H9 (cell line): Measurements from ENCODE around the gene TBC1D5. TPM values are rescaled to one million over a fixed set of nuclear protein-coding genes. Genes with fewer than 3 reads are reported as not detected.

Source experiments
- DNase-seq: peaks from one replicate; pipeline ENCODE4 v3.0.0-alpha.2; 2017
- H2AFZ ChIP-seq: one replicate; pipeline ENCODE4 v1.6.1; 2013; ENCODE audit warnings: mild to moderate bottlenecking, low read length, control low read depth, moderate library complexity
- H2AK5ac ChIP-seq: 2 replicates; pipeline ENCODE4 v1.6.1; 2013; ENCODE audit warnings: low read length, control low read depth, mixed read lengths; ENCODE audit not compliant: insufficient read length
- H2BK120ac ChIP-seq: one replicate; pipeline ENCODE4 v1.6.1; 2013; ENCODE audit warnings: low read depth, mild to moderate bottlenecking, low read length, control low read depth, inconsistent platforms; ENCODE audit not compliant: poor library complexity, severe bottlenecking
- H2BK12ac ChIP-seq: 2 replicates; pipeline ENCODE4 v1.6.1; 2013; ENCODE audit warnings: low read length, control low read depth, mixed read lengths, low read depth; ENCODE audit not compliant: insufficient read length
- H2BK15ac ChIP-seq: 2 replicates; pipeline ENCODE4 v1.6.1; 2013; ENCODE audit warnings: low read depth, low read length, control low read depth
- H2BK20ac ChIP-seq: one replicate; pipeline ENCODE4 v1.6.1; 2013; ENCODE audit warnings: low read depth, mild to moderate bottlenecking, low read length, control low read depth, inconsistent platforms; ENCODE audit not compliant: poor library complexity, severe bottlenecking
- H2BK5ac ChIP-seq: 2 replicates; pipeline ENCODE4 v1.6.1; 2013; ENCODE audit warnings: low read length, control low read depth, mixed read lengths; ENCODE audit not compliant: insufficient read length
- H3K14ac ChIP-seq: 2 replicates; pipeline ENCODE4 v1.6.1; 2013; ENCODE audit warnings: low read length, control low read depth; ENCODE audit not compliant: insufficient read depth
- H3K18ac ChIP-seq: 2 replicates; pipeline ENCODE4 v1.6.1; 2013; ENCODE audit warnings: low read depth, mild to moderate bottlenecking, mixed read lengths, low read length, control low read depth; ENCODE audit not compliant: insufficient read length
- H3K23ac ChIP-seq: 2 replicates; pipeline ENCODE4 v1.6.1; 2013; ENCODE audit warnings: low read length, control low read depth, mixed read lengths, low read depth; ENCODE audit not compliant: insufficient read length
- H3K23me2 ChIP-seq: 2 replicates; pipeline ENCODE4 v1.6.1; 2013; ENCODE audit warnings: low read depth, mild to moderate bottlenecking, mixed read lengths, low read length, control low read depth; ENCODE audit not compliant: insufficient read length, poor library complexity, severe bottlenecking
- H3K27ac ChIP-seq: 2 replicates; pipeline ENCODE4 v1.5.1; 2013; ENCODE audit warnings: low read length, control low read depth, mixed read lengths, low read depth; ENCODE audit not compliant: insufficient read length
- H3K27me3 ChIP-seq: 2 replicates; pipeline ENCODE4 v1.6.1; 2013; ENCODE audit warnings: low read length, control low read depth, inconsistent platforms; ENCODE audit not compliant: insufficient read depth
- H3K4ac ChIP-seq: 2 replicates; pipeline ENCODE4 v1.6.1; 2013; ENCODE audit warnings: low read depth, mild to moderate bottlenecking, control low read depth, inconsistent platforms, low read length, moderate library complexity
- H3K4me1 ChIP-seq: 2 replicates; pipeline ENCODE4 v1.6.1; 2013; ENCODE audit warnings: low read length, control low read depth, inconsistent platforms; ENCODE audit not compliant: insufficient read depth
- H3K4me2 ChIP-seq: 2 replicates; pipeline ENCODE4 v1.6.1; 2013; ENCODE audit warnings: low read length, control low read depth, mixed read lengths; ENCODE audit not compliant: insufficient read length, insufficient read depth
- H3K56ac ChIP-seq: 2 replicates; pipeline ENCODE4 v1.6.1; 2013; ENCODE audit warnings: low read depth, mild to moderate bottlenecking, mixed read lengths, low read length, control low read depth; ENCODE audit not compliant: insufficient read length
- H3K79me1 ChIP-seq: 2 replicates; pipeline ENCODE4 v1.6.1; 2013; ENCODE audit warnings: low read depth, mild to moderate bottlenecking, moderate library complexity, low read length, control low read depth, inconsistent platforms; ENCODE audit not compliant: insufficient read depth, poor library complexity, severe bottlenecking
- H3K79me2 ChIP-seq: 2 replicates; pipeline ENCODE4 v1.6.1; 2013; ENCODE audit warnings: low read length, control low read depth, inconsistent platforms; ENCODE audit not compliant: insufficient read depth
- H3K9ac ChIP-seq: 2 replicates; pipeline ENCODE4 v1.6.1; 2013; ENCODE audit warnings: low read length, control low read depth, mixed read lengths; ENCODE audit not compliant: insufficient read length; ENCODE audit errors: extremely low read depth
- H3K9me3 ChIP-seq: one replicate; pipeline ENCODE4 v1.6.1; 2013; ENCODE audit warnings: low read depth, low read length, inconsistent platforms; ENCODE audit not compliant: control insufficient read depth
- H3T11ph ChIP-seq: one replicate; pipeline ENCODE4 v1.6.1; 2013; ENCODE audit warnings: mild to moderate bottlenecking, low read length, control low read depth, inconsistent platforms
- H4K20me1 ChIP-seq: one replicate; pipeline ENCODE4 v1.6.1; 2013; ENCODE audit not compliant: control insufficient read depth, insufficient read length, insufficient read depth
- H4K5ac ChIP-seq: 2 replicates; pipeline ENCODE4 v1.6.1; 2013; ENCODE audit warnings: low read depth, mild to moderate bottlenecking, mixed read lengths, low read length, control low read depth; ENCODE audit not compliant: insufficient read length
- H4K8ac ChIP-seq: replicated peaks from 2 replicates; pipeline ENCODE4 v1.6.1; 2013; ENCODE audit warnings: low read length, control low read depth, mixed read lengths, low read depth; ENCODE audit not compliant: insufficient read length
- H4K91ac ChIP-seq: 2 replicates; pipeline ENCODE4 v1.6.1; 2013; ENCODE audit warnings: low read depth, mild to moderate bottlenecking, moderate library complexity, mixed read lengths, low read length, control low read depth; ENCODE audit not compliant: insufficient read length
- H3K27ac Mint-ChIP-seq, 3 experiments: 2 replicates in 2 of 3; 3 replicates in 1 of 3; pipeline ENCODE4 v1.8.0; 2020 to 2021; ENCODE audit warnings: mixed read lengths in 3 of 3, mild to moderate bottlenecking in 1 of 3, moderate library complexity in 1 of 3
- H3K27me3 Mint-ChIP-seq: 2 replicates; pipeline ENCODE4 v1.8.0; 2021; ENCODE audit warnings: low read depth, mild to moderate bottlenecking, moderate library complexity, mixed read lengths
- H3K36me3 Mint-ChIP-seq, 3 experiments: 2 replicates in 2 of 3; 3 replicates in 1 of 3; pipeline ENCODE4 v1.8.0; 2020 to 2021; ENCODE audit warnings: low read depth in 3 of 3, mixed read lengths in 3 of 3; ENCODE audit not compliant: insufficient read depth in 1 of 3
- H3K4me1 Mint-ChIP-seq, 2 experiments: 2 replicates each; pipeline ENCODE4 v1.8.0; 2020; ENCODE audit warnings: mixed read lengths in 2 of 2
- H3K4me3 Mint-ChIP-seq, 2 experiments: 2 replicates in 1 of 2; 3 replicates in 1 of 2; pipeline ENCODE4 v1.8.0; 2020 to 2021; ENCODE audit warnings: mild to moderate bottlenecking in 2 of 2, mixed read lengths in 2 of 2, moderate library complexity in 1 of 2
- H3K9me3 Mint-ChIP-seq, 2 experiments: 2 replicates in 1 of 2; 3 replicates in 1 of 2; pipeline ENCODE4 v1.8.0; 2020; ENCODE audit warnings: mild to moderate bottlenecking in 2 of 2, mixed read lengths in 2 of 2, moderate library complexity in 1 of 2
- CTCF ChIP-seq: fragments of 200-600 bp; sonication (generic); conservative IDR thresholded peaks from 3 replicates; pipeline ENCODE4 v1.8.0; 2021; ENCODE audit warnings: antibody characterized with exemption, mild to moderate bottlenecking
- WGBS: extraction: QIAGEN DNeasy Blood & Tissue Kit; methylation state at CpG from one replicate; pipeline ENCODE4 v1.1.7; 2013; ENCODE audit warnings: missing lambda C conversion rate, low lambda C conversion rate, mixed read lengths; ENCODE audit not compliant: insufficient read length; ENCODE audit errors: extremely low coverage; 5-methylcytosine and 5-hydroxymethylcytosine counted together
- total RNA-seq: library from RNA; stranded (reverse); gene quantifications from 2 replicates; pipeline ENCODE4 v1.2.1, GENCODE V29; 2021

TBC1D5 gene
- total RNA-seq, 1 experiment from 2014 or later: 25.0 TPM

- no peaks in the 10 kb centered on the region for H3K79me1 ChIP-seq
- H2AK5ac ChIP-seq: no peak overlapping the region
These were observed 483.5 kb downstream of the TBC1D5 start for GRCh38 chr3:17258823-17259436.

More at GRCh38 chr3:17258823-17259436, 483.5 kb downstream of the TBC1D5 start:
- Histone ChIP-seq H2AFZ (no peak overlapping the region), H4K20me1 (no peaks in the 10 kb centered on the region), H3K4me1 (no peaks in the 10 kb centered on the region), H2BK12ac (no peak overlapping the region), H2BK5ac (no peak overlapping the region), H3K9me3 (no peaks in the 10 kb centered on the region), H4K8ac (no peak overlapping the region), H4K91ac (no peak overlapping the region), H3K9ac (no peak overlapping the region), H3K79me2 (no peaks in the 10 kb centered on the region), H3K27ac (no peak overlapping the region), H2BK15ac (no peak overlapping the region), H2BK120ac (no peak overlapping the region), H3K14ac (no peak overlapping the region), H3K23ac (no peak overlapping the region), H3K27me3 (no peaks in the 10 kb centered on the region), H3K23me2 (no peaks in the 10 kb centered on the region), H3K4ac (no peak overlapping the region), H4K5ac (no peak overlapping the region), H3K18ac (no peak overlapping the region), H2BK20ac (no peak overlapping the region), H3T11ph (no peak overlapping the region), H3K56ac (no peak overlapping the region), H3K4me2 (no peak overlapping the region)
- no CpG with 5 or more reads among the region's 3 CpGs for WGBS
- DNase-seq: no peak
- no peaks in the 10 kb centered on the region for H3K27me3 Mint-ChIP-seq
- H3K27ac Mint-ChIP-seq: no peak overlapping the region
- peaks cover 6 to 9% of the 10 kb centered on the region in 2 experiments for H3K4me1 Mint-ChIP-seq
- H3K36me3 Mint-ChIP-seq: peaks cover 0 to 4% (median 0%) of the 10 kb centered on the region in 3 experiments; a peak in 1 of 7 replicates
- H3K9me3 Mint-ChIP-seq: no peaks in the 10 kb centered on the region; a peak in 1 of 5 replicates
- H3K4me3 Mint-ChIP-seq: no peak overlapping the region
- peak; percentile 86 for TF ChIP-seq CTCF
